ENCODE data around the gene ATAD3C. TPM values are rescaled to one million over a fixed set of nuclear protein-coding genes. Genes with fewer than 3 reads are reported as not detected.
A peak's percentile ranks its signal among the peaks of the same experiment; 100 is the strongest.
"Not testable (repeated sequence)": the region's sequence is repeated elsewhere in the genome, so short reads cannot be mapped to it uniquely, and the experiment has no call there.

ATAD3C gene
- total RNA-seq, 2 donors from 2014 or later = 0.17 to 1.7 TPM

DNA sequence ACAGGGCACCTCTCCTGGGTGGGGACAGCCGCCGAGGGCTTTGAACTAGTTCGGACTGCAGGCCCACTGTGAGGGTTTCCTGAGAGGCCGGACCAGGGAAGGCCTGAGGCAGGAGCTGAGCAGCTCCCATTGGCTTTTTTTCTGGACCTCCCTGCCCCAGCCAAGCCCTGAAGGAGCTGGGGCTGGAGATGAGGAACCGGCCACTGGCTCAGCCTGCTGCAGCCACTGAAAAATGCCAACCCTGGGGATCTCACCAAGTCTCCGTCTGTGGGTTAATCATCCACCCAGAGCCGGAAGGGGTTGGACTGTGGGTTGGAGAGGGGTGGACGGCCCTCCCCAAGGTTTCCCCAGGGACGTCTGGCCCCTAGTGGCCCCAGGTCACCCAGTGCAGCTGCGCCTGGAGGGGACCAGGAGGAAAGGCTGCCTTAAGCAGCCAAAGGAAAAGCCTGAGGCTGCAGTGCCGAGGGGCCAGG lies 11.5 kb upstream of the ATAD3C start:
- H3K27me3 Mint-ChIP-seq = peaks cover 0 to 6% of the 10 kb centered on the region in 2 donors
- H3K4me3 Mint-ChIP-seq = no peak overlapping the region
- no peak overlapping the region for H3K27ac Mint-ChIP-seq
- H3K9me3 Mint-ChIP-seq = no peaks in the 10 kb centered on the region
- DNase-seq (ENCODE audit: low spot score) = peak; percentile 58
- H3K4me1 Mint-ChIP-seq (ENCODE audit: low read depth in 2 of 2) = peaks cover 0 to 3% of the 10 kb centered on the region in 2 donors
- ATAC-seq = no peak
- H3K36me3 Mint-ChIP-seq = no peaks in the 10 kb centered on the region

DNA sequence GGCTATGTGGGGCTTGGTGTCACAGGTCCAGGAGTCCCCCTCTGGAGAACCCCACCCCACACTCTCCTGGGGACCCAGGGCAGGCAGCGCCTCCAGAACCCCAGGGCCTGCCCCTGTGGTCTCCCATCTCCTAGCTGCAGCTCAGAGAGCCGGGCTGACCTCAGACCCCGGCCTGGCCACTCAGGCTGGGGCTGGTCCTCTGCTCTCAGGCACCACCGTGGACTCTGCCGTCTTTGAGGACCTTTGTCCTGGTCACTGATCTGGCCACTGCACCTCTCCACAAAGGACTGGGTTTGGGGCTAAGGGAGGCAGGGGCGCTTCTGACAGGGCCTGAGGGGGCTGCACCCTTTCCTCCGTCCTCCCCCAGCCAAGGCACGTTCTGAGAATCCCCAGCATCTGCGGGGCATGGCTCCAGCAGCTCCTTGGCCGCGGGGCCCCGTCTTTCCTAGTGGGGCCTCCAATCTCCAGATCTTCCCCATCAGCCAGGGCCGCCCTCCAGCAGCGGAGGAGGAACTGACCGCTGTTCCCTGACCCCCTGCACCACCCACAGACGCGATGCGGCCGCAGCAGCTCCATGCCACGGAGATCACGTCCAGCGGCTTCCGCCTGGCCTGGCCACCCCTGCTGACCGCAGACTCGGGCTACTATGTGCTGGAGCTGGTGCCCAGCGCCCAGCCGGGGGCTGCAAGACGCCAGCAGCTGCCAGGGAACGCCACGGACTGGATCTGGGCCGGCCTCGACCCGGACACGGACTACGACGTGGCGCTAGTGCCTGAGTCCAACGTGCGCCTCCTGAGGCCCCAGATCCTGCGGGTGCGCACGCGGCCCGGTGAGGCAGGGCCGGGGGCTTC lies 10.7 kb upstream of the ATAD3C start:
- ATAC-seq (no peak), DNase-seq (ENCODE audit: low spot score) (peak; percentile 58)
- Mint-ChIP-seq H3K36me3 (no peaks in the 10 kb centered on the region), H3K27me3 (peaks cover 0 to 6% of the 10 kb centered on the region in 2 donors), H3K27ac (no peak overlapping the region), H3K9me3 (no peaks in the 10 kb centered on the region), H3K4me3 (no peak overlapping the region), H3K4me1 (ENCODE audit: low read depth in 2 of 2) (peaks cover 0 to 3% of the 10 kb centered on the region in 2 donors)

DNA sequence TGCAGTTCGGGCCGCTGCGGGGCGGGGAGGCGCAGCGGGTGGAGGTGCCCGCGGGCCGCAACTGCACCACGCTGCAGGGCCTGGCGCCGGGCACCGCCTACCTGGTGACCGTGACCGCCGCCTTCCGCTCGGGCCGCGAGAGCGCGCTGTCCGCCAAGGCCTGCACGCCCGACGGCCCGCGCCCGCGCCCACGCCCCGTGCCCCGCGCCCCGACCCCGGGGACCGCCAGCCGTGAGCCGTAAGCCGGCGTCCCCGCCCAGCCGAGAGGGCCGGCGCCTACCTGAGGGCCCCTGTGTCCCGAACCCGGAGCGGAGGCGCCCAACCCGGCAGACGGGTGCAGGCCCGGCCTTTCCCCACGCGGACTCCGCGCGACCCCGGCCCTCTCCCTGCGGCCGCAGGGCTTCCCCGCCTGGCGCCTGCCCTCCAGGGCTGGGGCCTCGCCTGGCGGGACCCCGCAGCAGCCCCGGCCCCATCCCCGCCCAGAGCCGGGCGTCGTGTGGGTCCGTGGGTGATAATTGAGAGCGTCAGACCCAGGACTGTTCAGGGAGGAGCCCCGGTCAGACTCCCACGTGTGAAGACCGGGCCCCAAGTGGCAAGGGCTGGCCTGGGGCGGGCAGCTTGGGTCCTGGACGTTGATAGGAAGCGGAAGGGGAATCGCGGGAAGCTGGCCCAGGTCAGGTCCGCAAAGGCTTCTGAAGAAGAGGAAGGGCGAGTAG lies 9.8 kb upstream of the ATAD3C start:
- Mint-ChIP-seq H3K9me3 (no peaks in the 10 kb centered on the region), H3K4me3 (no peak overlapping the region), H3K27ac (no peak overlapping the region), H3K4me1 (ENCODE audit: low read depth in 2 of 2) (peaks cover 0 to 3% of the 10 kb centered on the region in 2 donors), H3K27me3 (peaks cover 0 to 6% of the 10 kb centered on the region in 2 donors), H3K36me3 (no peaks in the 10 kb centered on the region)
- ATAC-seq (no peak), DNase-seq (ENCODE audit: low spot score) (peak; percentile 55)

GRCh38 chr1:1440262-1441001 lies 9.1 kb upstream of the ATAD3C start:
- peaks cover 0 to 3% of the 10 kb centered on the region in 2 donors for H3K4me1 Mint-ChIP-seq (ENCODE audit: low read depth in 2 of 2)
- H3K4me3 Mint-ChIP-seq = no peak overlapping the region
- ATAC-seq (no peak), DNase-seq (ENCODE audit: low spot score) (peak; percentile 29)
- H3K27ac Mint-ChIP-seq = no peak overlapping the region
- H3K9me3 Mint-ChIP-seq = no peaks in the 10 kb centered on the region
- peaks cover 0 to 3% of the 10 kb centered on the region in 2 donors for H3K27me3 Mint-ChIP-seq
- no peaks in the 10 kb centered on the region for H3K36me3 Mint-ChIP-seq

GRCh38 chr1:1441002-1441888 lies 8.2 kb upstream of the ATAD3C start:
- no peaks in the 10 kb centered on the region for H3K36me3 Mint-ChIP-seq
- H3K4me1 Mint-ChIP-seq (ENCODE audit: low read depth in 2 of 2) = peaks cover 0 to 2% of the 10 kb centered on the region in 2 donors
- H3K9me3 Mint-ChIP-seq = no peaks in the 10 kb centered on the region
- peaks cover 0 to 2% of the 10 kb centered on the region in 2 donors for H3K27me3 Mint-ChIP-seq
- ATAC-seq (peak; percentile 69 to 81), DNase-seq (ENCODE audit: low spot score) (no peak)
- no peak overlapping the region for H3K27ac Mint-ChIP-seq
- no peak overlapping the region for H3K4me3 Mint-ChIP-seq

- no peaks in the 10 kb centered on the region for H3K9me3 Mint-ChIP-seq
- DNase-seq (ENCODE audit: low spot score) (no peak), ATAC-seq (no peak)
- no peaks in the 10 kb centered on the region for H3K27me3 Mint-ChIP-seq
- H3K4me1 Mint-ChIP-seq (ENCODE audit: low read depth in 2 of 2) = no peaks in the 10 kb centered on the region
- H3K36me3 Mint-ChIP-seq = no peaks in the 10 kb centered on the region
- H3K27ac Mint-ChIP-seq = no peak overlapping the region
- no peak overlapping the region for H3K4me3 Mint-ChIP-seq
Observed at GRCh38 chr1:1442069-1442770, 7.3 kb upstream of the ATAD3C start.

DNA sequence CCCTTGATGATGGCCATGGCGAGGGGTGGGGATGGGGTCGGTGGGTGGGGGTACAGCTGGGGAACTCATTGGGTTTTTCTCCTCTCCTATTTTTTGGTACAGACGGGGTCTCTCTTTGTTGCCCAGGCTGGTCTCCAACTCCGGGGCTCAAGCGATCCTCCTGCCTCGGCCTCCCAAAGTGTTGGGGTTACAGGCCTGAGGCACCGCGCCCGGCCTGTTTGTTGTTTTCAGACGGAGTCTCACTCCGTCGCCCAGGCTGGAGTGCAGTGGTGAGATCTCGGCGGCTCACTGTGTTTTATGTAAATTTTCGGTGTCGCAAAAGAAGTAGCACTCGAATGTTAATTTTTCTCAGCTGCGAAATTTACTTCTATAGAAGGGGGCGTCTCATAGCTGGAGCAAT lies 2.9 kb upstream of the ATAD3C start:
- not testable (repeated sequence) for H3K9me3 Mint-ChIP-seq; DNase-seq (ENCODE audit: low spot score); H3K4me3 Mint-ChIP-seq; H3K27me3 Mint-ChIP-seq; H3K36me3 Mint-ChIP-seq; H3K4me1 Mint-ChIP-seq (ENCODE audit: low read depth in 2 of 2); H3K27ac Mint-ChIP-seq; ATAC-seq

DNA sequence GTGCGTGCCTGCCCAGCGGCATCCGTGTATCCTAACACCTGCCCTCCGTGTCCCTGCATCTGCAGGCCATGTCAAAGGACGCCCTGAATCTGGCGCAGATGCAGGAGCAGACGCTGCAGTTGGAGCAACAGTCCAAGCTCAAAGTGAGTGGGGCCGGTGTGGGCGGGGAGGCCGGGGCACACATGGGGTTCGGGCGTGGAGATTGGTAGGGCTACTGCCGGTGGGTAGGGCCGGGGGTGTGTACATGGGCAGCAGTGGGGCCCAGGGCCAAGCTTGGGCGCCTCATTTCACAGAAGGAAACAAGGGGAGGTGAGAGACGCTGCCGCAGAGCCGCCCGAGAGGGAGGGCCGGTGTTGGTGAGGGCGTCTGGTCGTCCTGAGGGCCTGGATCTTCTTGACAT lies 1.1 kb downstream of the ATAD3C start:
- not testable (repeated sequence) for H3K4me1 Mint-ChIP-seq (ENCODE audit: low read depth in 2 of 2); H3K9me3 Mint-ChIP-seq; H3K27me3 Mint-ChIP-seq

DNA sequence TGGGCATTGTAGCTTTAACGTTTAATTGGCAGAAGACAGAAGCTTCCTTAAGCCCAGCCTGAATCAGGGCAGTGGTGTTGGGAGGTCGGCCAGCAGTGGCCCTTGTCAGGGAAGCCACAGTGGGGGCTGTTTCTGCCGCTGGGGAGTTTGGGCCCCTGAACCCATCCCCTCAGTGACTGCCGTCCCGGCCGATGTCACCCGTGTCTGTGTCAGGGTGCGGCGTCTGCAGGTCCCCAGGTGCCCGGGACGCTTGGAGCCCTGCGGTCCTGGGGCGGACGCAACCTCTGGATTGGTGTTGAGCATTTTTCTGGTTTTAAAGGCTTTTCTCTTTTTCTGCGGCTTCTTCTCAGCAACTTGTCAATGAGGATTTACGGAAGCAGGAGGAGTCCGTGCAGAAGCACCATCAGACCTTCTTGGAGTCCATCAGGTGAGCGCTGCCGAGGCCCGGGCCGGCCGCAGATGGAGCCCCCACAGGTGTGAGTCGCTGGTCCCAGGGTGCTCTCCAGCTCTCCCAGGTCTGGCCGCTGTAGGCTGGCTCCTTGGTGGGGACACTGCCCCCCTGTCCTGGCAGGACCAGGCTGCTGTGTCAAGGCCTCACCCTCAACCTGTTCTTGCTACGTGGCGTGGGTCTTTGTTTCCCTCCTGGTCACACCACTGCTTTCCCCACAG lies 2.3 kb downstream of the ATAD3C start:
- ATAC-seq = no peak
- H3K9me3 Mint-ChIP-seq = no peaks in the 10 kb centered on the region
- H3K27ac Mint-ChIP-seq = no peak overlapping the region
- peaks cover 0 to 4% of the 10 kb centered on the region in 2 donors for H3K27me3 Mint-ChIP-seq
- no peaks in the 10 kb centered on the region for H3K4me1 Mint-ChIP-seq (ENCODE audit: low read depth in 2 of 2)
- no peak for DNase-seq (ENCODE audit: low spot score)
- no peaks in the 10 kb centered on the region for H3K36me3 Mint-ChIP-seq
- H3K4me3 Mint-ChIP-seq = no peak overlapping the region

More for the DNA sequence above, 1.1 kb downstream of the ATAD3C start:
- not testable (repeated sequence) for H3K4me3 Mint-ChIP-seq; DNase-seq (ENCODE audit: low spot score); ATAC-seq; H3K27ac Mint-ChIP-seq; H3K36me3 Mint-ChIP-seq

- H3K36me3 Mint-ChIP-seq; H3K4me1 Mint-ChIP-seq (ENCODE audit: low read depth in 2 of 2); H3K9me3 Mint-ChIP-seq; H3K27ac Mint-ChIP-seq; ATAC-seq; H3K4me3 Mint-ChIP-seq; H3K27me3 Mint-ChIP-seq; DNase-seq (ENCODE audit: low spot score): not testable (repeated sequence)
Observed at GRCh38 chr1:1452365-1452739, 2.9 kb downstream of the ATAD3C start.

- Mint-ChIP-seq H3K4me1 (ENCODE audit: low read depth in 2 of 2) (no peaks in the 10 kb centered on the region), H3K4me3 (no peak overlapping the region), H3K27ac (no peak overlapping the region), H3K36me3 (no peaks in the 10 kb centered on the region), H3K9me3 (no peaks in the 10 kb centered on the region), H3K27me3 (peaks cover 0 to 4% of the 10 kb centered on the region in 2 donors)
- DNase-seq (ENCODE audit: low spot score) = no peak
- ATAC-seq = no peak
Observed at GRCh38 chr1:1452882-1453281, 3.4 kb downstream of the ATAD3C start.

Data from natural killer cell treated with Interleukin-12 subunit alpha and Interleukin-12 subunit beta and Interleukin-15 and Interleukin-18, amount 100 ng/mL, for 72 hours (primary cell).